ENCODE results near the gene MAGI1.

DNA sequence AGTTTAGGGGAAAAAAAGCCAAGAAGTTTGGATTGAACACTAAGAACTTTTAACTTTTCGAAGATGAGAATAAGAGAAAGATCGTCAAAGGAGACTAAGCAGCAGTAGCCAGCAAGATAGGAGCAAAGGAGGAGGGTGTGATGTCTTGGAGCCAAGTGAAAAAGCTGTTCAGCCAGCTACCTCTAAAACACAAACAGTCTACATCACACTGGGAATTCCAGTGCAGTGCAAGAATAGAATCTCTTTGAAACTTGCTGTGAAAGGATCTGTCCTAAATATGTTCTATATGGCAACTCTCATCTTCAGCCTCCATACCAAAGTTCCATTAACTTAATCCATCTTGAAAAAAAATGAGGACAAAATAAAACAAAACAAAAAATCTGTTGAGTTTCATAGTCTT, 541.5 kb downstream of the MAGI1 start:
- TF ChIP-seq POLR2AphosphoS5 (IDR thresholded peaks at IDR 0.05): no peak
- TF ChIP-seq, protein P1, sequence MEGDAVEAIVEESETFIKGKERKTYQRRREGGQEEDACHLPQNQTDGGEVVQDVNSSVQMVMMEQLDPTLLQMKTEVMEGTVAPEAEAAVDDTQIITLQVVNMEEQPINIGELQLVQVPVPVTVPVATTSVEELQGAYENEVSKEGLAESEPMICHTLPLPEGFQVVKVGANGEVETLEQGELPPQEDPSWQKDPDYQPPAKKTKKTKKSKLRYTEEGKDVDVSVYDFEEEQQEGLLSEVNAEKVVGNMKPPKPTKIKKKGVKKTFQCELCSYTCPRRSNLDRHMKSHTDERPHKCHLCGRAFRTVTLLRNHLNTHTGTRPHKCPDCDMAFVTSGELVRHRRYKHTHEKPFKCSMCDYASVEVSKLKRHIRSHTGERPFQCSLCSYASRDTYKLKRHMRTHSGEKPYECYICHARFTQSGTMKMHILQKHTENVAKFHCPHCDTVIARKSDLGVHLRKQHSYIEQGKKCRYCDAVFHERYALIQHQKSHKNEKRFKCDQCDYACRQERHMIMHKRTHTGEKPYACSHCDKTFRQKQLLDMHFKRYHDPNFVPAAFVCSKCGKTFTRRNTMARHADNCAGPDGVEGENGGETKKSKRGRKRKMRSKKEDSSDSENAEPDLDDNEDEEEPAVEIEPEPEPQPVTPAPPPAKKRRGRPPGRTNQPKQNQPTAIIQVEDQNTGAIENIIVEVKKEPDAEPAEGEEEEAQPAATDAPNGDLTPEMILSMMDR (IDR thresholded peaks at IDR 0.05): no peak
